GM12865 (cell line): ENCODE data around the gene PIR.

Experiments used
- DNase-seq: peaks from one replicate; pipeline ENCODE4 v3.0.0; 2010; ENCODE audit warnings: low read depth
- H3K4me3 ChIP-seq: 2 replicates; pipeline ENCODE4 v1.5.1; 2011; ENCODE audit warnings: mild to moderate bottlenecking, low read depth, low read length, control low read depth
- CTCF ChIP-seq: IDR thresholded peaks from 2 replicates; pipeline ENCODE4 v1.5.1; 2011; ENCODE audit warnings: low read length, control low read depth, low read depth, inconsistent platforms; ENCODE audit not compliant: insufficient read depth; ENCODE audit errors: missing control alignments

The PIR gene

GRCh38 chrX:15376956-15377355 is 116.2 kb downstream of the PIR start:
- H3K4me3 ChIP-seq, result no peak overlapping the region
- TF ChIP-seq CTCF, result no peak
- DNase-seq, result no peak

GRCh38 chrX:15373976-15374375 is 119.2 kb downstream of the PIR start:
- no peak for DNase-seq
- no peak overlapping the region for H3K4me3 ChIP-seq
- TF ChIP-seq CTCF, result no peak

GRCh38 chrX:15366506-15367352 is 126.4 kb downstream of the PIR start:
- DNase-seq, result no peak
- no peak overlapping the region for H3K4me3 ChIP-seq
- TF ChIP-seq CTCF, result no peak

- TF ChIP-seq CTCF, result no peak
- DNase-seq, result no peak
- H3K4me3 ChIP-seq, result no peak overlapping the region
These were observed 133.4 kb downstream of the PIR start for GRCh38 chrX:15359701-15360100.

GRCh38 chrX:15358533-15358932 is 134.6 kb downstream of the PIR start:
- DNase-seq, result peak; percentile 1
- TF ChIP-seq CTCF, result no peak
- no peak overlapping the region for H3K4me3 ChIP-seq

GRCh38 chrX:15356444-15356843 is 136.7 kb downstream of the PIR start:
- no peak overlapping the region for H3K4me3 ChIP-seq
- DNase-seq, result no peak
- no peak for TF ChIP-seq CTCF
